AG20443 (cell line): ENCODE results near the gene HNRNPH1.

Source experiments
- DNase-seq: peaks from one replicate; pipeline ENCODE4 v3.0.0; 2012; ENCODE audit warnings: low spot score, mixed read lengths

The HNRNPH1 gene

DNA sequence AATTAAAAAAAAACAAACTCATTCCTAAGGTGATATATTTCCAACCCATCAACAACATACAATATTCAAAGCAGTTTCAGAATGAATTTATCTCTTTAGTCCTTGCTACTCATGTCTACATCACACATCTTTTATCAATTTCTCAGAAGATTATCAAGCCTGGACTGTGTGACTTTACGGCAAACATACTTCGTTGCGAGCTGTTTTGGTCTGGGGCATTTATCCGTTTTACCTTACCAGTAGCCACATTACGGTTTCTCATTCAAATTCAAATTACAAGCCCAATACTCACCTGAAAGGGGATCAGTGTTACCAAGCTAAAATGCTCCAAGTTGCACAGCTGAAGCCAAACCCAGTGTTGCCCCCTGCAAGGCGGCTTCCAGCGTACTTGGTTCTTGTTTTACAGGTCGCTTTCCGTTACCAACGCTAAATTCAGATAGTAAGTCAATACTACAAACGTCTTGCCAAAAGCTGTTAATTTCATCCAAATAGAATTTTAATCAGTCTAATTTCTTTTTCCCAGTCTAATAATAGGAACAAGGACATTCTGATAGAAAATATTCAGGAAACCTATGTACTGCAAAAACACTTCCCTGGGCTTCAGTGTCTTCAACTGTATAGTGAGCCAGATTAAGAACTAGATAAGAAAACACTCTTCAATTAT lies 1.8 kb downstream of the HNRNPH1 start:
- no peak for DNase-seq

DNA sequence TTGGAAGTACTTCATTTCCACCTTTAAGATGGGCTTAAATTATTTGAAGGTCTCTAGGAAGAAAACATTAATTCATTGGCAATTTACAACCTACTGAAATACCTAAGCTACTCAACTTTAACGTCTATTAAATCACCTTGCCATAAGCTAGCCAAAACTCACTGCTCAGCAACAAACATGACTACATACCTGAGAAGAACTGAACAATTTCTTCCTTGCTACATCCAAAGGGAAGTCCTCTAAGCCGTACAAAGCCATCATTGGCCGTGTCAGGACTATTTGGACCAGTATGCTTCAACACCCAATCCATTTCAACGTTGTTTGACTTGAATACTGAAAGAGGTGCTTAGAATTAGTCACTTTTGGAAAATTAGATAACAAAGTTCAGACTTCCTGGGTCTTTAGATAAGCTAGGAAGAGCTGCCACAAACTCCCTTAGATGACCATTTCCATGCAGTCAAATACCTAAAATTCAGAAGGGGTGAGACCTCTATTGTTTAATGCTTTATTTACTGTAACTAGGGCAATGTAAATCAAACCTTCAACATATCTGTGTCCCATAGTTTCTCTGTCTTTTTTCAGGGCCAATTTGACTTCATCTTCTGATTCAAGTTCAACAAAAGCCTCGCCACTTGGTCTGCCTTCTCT lies 2.6 kb downstream of the HNRNPH1 start:
- no peak for DNase-seq

DNA sequence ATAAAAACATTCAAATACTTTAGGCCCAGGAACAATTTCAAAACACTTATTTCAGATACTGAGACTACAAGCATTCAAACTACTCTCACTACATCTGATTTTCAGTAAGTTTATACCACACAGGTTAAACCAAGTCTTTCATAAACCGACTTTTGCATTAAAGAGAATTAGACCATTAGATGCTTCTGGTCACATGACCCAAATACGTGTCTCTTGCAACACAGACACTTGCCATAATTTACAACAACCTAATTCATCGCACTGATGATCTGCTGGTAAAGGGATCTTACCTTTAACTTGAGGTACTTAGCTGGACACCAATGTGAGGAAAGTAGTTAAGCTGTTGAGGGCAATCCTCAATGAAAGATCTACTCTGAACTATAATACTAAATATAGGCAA lies 3.2 kb downstream of the HNRNPH1 start:
- DNase-seq: no peak

GRCh38 chr5:179619776-179620175 lies 3.7 kb downstream of the HNRNPH1 start:
- DNase-seq: no peak

DNA sequence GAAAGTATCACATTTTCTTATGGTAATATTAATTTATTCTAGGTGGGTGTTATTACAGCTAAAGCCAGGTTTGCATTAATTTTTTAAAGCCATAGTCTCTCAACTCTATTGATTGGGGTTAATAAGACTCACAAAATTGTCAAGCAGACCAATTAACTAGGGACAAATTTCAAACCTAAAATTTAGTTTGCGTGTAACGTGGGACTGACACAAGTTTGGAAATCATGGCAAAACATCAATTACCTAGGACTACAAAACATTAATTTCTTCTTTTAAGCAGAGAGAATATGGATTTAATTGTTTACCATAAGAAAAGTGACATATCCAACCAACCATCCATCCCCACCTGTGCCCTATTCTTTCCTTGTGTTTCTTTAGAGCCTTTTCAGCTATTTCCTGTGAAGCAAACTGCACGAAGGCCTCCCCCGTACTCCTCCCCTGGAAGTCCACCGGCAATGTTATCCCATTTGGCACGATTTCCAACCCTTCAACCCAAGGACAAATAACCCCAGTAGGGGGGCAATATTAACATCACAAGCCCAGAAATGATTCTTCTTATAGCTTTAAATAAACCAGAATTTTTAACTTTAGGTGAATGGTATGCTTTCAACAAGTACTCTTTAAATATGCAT lies 4.4 kb downstream of the HNRNPH1 start:
- DNase-seq: no peak

GRCh38 chr5:179617930-179618329 lies 5.5 kb downstream of the HNRNPH1 start:
- no peak for DNase-seq

GRCh38 chr5:179616002-179616594 lies 7.4 kb downstream of the HNRNPH1 start:
- no peak for DNase-seq

DNA sequence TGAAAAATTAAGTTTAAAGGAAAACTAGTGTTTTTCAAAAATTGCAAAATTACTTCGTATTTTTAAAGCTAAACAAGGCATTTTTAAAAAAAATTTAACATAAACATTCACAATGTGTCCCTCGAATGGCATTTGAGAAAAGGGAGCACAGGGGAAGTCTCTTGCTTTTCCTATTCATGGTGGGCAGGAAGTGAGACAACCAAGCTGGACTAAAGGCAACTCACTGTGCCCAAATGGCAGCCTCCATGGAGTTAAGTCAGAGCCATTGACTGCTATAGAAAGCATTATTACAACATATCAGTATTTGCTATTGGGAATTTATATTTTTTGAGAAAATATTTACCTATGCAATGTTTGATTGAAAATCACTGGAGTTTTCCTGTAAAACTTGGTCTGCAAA lies 8.3 kb downstream of the HNRNPH1 start:
- DNase-seq: no peak

DNA sequence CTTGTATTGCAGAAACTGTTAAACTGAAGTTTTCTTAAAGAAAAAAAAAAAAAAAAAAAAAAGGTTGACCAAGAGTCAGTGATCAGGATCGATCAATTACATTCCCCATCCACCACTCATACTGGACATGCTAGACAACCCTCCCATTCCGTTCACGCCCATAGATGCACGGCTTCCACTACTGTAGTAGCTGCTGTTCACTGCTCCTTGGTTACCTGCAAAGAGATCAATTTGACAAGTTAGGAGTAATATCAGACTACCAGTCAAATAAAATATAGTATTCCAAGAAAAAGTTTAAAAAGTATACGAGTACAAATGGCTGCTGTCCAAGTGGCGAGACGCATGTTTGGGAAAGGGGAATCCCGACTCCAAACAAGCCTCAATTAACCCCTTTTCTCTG lies 8.7 kb downstream of the HNRNPH1 start:
- DNase-seq: no peak

DNA sequence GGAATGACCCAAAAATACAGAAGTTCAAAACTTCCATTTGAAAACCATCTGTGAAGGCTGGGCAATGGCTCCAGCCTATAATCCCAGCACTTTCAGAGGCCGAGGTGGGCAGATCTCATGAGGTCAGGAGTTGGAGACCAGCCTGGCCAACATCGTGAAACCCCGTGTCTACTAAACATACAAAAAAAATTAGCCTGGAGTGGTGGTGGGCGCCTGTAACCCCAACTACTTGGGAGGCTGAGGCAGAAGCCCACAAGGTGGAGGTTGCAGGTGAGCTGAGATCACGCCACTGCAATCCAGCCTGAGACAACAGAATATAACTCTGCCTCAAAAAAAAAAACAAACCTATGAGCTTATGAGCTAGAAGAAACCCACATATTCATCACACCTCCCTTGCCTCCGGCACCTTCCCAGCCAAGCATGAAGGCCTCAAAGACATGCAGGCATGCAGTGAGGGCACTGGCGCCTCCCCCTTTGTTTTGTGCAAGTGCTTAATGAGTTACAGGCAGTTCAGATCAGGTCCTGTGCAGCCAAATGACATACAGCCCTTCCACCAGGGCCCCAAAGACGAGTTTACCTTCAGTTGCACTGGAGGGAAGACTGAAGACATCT lies 9.9 kb downstream of the HNRNPH1 start:
- DNase-seq: no peak

DNA sequence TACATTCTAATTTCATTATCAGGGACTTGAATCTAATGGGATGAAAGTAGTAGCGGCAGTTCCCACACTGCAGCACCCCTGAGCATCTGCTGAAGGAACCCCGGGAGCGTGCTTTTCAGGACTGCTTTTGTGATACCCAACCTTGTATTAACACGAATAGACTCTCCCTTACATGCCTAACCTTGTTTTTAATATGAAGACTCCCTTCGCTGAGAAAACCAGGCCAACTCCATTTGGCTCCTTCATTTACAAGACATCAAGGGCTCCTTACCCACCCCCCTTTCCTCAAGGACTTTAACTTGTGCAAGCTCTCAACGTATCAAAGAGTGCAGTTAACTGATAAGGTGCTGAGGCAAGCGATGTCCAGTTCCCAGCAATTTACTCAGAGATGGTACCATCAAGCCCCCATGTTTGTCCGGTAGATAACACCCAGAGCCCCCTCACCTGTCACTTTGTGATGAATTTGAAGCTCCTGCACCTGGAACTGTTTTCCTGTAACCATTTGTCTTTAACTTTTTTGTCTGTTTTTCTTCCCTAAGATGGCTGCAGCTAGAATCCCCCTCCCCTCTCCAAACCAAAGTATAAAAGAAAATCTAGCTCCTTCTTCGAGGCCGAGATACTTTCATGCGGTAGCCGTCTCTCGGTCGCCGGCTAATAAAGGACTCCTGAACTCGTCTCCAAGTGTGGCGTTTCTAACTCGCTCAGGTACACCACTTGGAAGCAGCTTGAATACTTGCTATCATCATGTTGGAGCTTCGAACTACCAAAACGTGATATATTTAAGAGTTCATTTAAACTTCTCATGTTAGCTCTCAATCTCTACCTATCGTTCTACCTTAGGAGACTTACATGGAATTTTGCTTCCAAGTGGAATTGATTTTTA lies 10.7 kb downstream of the HNRNPH1 start:
- DNase-seq: no peak

DNA sequence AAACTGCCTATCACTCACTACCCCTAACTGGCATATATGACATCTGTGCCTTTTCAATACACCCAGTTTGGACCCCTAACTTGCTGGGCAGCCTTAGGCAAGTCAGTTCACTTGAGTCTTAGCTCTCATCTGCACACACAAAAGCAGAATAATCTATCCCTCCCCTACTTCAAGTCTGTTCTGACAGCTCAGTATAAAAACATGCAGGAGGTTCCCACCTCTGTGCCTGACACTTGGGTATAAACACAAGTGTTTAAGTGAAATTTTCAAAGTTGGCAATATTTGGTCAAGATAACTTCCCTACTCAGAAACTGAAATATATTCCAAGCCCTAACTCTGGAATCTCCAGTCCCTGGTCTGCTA lies 12.6 kb downstream of the HNRNPH1 start:
- no peak for DNase-seq

DNA sequence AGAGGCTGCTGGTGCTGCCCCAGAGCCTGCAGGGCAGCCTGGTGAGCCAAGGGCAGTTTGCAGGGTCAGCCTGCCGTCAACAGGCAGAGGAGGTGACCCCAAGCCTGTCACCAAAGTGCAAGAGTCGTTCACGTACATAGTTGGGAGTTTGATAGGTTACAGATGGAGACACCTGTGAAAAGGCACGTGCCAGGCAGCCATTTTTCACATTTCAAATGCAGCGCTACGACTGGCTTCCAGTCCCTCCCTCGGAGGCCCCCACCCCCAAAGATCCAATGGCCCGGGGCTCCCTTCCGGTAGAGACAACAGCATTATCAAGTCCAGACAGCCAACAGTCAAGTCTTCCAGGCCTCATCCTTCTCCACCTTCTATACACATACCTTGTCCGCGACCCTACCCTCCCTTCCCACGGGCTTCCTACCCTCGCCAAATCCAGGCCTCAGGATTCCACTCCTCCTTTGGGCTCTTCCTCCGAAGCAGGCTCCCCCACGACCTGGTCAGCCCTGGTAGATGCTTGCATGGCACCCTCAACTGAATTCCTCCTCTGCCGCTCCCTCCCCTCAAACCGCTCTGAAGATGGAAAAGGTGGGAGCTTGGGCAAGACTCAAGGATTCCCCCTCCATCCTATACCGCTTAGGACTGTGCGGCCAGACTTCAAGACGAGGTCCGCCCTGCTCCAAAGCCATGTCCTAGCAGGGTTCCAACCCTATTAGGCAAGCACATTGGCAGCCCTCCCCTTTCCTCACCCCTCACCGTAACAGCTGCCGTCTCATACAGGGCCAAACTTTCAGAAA lies 13.2 kb downstream of the HNRNPH1 start:
- no peak for DNase-seq

GRCh38 chr5:179609834-179610108 lies 13.7 kb downstream of the HNRNPH1 start:
- no peak for DNase-seq

- DNase-seq: no peak
Observed at GRCh38 chr5:179608131-179608581, 15.3 kb downstream of the HNRNPH1 start.

- DNase-seq: peak; percentile 53
Observed at GRCh38 chr5:179607160-179607931, 16.1 kb downstream of the HNRNPH1 start.

DNA sequence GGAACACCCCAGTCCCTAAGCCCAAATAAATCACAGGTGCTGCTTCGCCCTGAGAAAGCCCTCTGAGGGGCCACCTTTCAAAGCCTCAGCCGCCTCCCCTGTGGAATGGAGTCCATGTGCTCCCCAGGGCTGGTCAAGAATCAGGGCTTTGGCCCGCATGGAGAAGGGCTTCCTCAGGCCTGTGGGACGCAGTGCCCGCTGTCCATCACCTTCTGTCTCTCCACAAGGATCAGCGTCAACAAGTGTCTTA lies 16.6 kb downstream of the HNRNPH1 start:
- DNase-seq: no peak

DNA sequence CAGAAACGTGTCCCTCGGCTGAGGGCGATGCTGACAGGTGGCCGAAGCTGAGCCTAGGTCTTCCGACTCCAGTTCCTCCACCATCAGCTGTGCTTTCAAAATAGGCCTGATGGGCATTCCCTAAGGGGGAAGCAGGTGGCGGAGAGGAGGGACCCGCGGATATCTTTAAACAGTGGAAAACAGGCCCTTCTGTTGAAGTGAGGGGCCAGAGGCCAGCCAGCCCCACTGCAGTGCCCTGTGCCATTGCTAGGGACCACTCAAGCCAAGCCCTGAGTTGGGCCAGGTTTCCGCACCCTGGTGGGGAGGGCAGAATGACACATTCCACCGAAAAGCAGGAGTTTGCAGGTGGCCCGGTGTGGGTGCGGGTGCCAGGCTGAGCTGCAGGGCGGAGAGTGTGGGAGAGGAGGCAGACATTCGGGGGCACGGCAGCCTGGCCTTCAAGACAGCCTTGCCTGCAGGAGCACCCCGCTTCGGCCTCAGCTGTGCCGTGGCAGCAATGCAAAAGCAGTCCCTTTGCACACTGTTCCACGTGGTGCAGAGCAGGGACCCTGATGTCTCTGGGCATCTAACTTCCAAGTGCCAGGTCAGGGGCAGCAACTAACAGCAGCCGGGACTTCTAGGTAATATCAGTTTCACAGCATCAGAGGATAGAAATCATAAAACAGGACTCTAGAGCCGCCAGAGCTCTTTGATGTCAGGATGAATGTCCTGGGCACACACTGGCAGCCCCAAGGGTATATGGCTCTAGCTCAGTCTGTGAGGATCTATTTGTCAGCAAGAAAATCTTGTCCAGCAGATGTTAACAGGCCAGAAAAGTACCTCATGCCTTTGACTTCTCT lies 17.2 kb downstream of the HNRNPH1 start:
- DNase-seq: no peak

GRCh38 chr5:179605026-179605833 lies 18.2 kb downstream of the HNRNPH1 start:
- DNase-seq: no peak
